ENCODE data around the gene NIBAN1. TPM values are rescaled to one million over a fixed set of nuclear protein-coding genes. Genes with fewer than 3 reads are reported as not detected.

Gene NIBAN1
- total and polyA plus RNA-seq, 2 donors (not counting 3 experiments of a cell fraction or from before 2014, with no cell fraction given) = 0.23 to 2.8 TPM

DNA sequence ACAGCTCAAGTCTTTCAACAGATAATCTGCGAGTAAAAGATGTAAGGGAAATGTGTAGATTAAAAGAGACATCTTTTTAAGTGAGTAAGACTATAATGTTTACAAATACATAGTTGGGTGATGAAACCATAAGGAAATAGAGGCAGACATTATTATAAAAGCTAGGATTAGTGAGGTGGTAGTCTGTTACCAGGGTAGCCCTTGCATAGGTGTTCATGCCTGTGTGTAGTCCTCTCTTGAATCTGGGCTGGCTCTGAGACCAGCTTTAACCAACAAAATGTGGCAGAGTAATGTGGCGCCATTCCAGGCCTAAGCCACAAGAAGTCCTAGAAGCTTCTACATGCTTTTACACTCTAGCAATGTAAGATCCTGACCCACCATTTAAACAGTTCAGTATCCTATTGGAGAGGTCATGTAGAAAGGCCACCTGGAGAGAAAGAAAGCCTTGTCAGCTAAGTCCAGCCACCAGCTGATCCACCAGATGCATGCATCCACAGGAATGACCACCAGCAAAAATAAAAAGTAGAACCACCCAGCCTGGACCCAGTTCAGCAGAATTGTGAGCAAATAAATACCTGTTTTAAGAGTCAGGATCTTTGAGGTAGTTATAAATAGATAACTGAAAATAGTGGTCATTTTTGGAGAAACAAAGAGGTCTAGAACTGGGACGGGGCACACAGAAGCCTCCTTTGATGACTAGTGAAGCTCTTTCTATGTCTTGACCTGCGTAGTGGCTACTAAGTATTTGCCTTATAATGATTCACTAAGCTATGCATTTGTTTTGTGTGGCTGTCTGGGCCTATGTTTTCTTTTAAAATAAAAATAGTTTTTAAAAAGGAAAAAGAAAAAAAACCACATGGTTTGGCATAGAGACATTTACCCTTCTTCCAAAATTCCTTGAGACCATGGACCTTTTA, 8.1 kb downstream of the NIBAN1 start:
- Histone ChIP-seq H3K9me1 (replicated peaks; ENCODE audit: control insufficient read depth, extremely low read depth, insufficient read depth, low read length) (no peaks in the 10 kb centered on the region), H3K4me3 (replicated peaks in 1 of 3; ENCODE audit: insufficient read depth in 1 of 3, low read depth in 1 of 3, low read length in 3 of 3) (no peak overlapping the region), H4K20me1 (replicated peaks; ENCODE audit: control insufficient read depth, extremely low read depth, insufficient read depth, low read length) (no peaks in the 10 kb centered on the region), H3K36me3 (ENCODE audit: control insufficient read depth in 2 of 2, extremely low read depth in 1 of 2, insufficient read depth in 2 of 2, low read length in 2 of 2) (no peaks in the 10 kb centered on the region), H3K9ac (replicated peaks; ENCODE audit: extremely low read depth, insufficient read depth, low read length) (no peak overlapping the region), H2AFZ (ENCODE audit: low read depth, low read length) (no peak overlapping the region), H3K4me2 (ENCODE audit: insufficient read depth, low read length) (no peak overlapping the region), H3K4me1 (ENCODE audit: control insufficient read depth, extremely low read depth, insufficient read depth, low read length) (no peaks in the 10 kb centered on the region), H3K9me3 (replicated peaks; ENCODE audit: control insufficient read depth, insufficient read depth, low read length) (no peaks in the 10 kb centered on the region), H3K27me3 (ENCODE audit: control insufficient read depth in 2 of 2, insufficient read depth in 2 of 2, low read length in 2 of 2) (peaks cover 0 to 2% of the 10 kb centered on the region in 2 experiments), H3K79me2 (ENCODE audit: control insufficient read depth, insufficient read depth, low read length) (no peaks in the 10 kb centered on the region), H3K27ac (ENCODE audit: insufficient read depth, low read depth, low read length) (no peak overlapping the region)
- no peak for TF ChIP-seq JUN (IDR thresholded peaks at IDR 0.05; ENCODE audit: borderline replicate concordance, insufficient read depth, insufficient read length, low read depth)
- TF ChIP-seq, protein P1, sequence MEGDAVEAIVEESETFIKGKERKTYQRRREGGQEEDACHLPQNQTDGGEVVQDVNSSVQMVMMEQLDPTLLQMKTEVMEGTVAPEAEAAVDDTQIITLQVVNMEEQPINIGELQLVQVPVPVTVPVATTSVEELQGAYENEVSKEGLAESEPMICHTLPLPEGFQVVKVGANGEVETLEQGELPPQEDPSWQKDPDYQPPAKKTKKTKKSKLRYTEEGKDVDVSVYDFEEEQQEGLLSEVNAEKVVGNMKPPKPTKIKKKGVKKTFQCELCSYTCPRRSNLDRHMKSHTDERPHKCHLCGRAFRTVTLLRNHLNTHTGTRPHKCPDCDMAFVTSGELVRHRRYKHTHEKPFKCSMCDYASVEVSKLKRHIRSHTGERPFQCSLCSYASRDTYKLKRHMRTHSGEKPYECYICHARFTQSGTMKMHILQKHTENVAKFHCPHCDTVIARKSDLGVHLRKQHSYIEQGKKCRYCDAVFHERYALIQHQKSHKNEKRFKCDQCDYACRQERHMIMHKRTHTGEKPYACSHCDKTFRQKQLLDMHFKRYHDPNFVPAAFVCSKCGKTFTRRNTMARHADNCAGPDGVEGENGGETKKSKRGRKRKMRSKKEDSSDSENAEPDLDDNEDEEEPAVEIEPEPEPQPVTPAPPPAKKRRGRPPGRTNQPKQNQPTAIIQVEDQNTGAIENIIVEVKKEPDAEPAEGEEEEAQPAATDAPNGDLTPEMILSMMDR (IDR thresholded peaks at IDR 0.05; ENCODE audit: extremely low read depth in 1 of 2, insufficient read depth in 1 of 2, low read depth in 1 of 2, low read length in 2 of 2) = no peak
- TF ChIP-seq MYC (IDR thresholded peaks at IDR 0.05; ENCODE audit: low read depth, low read length) = no peak
- TF ChIP-seq, protein P2, sequence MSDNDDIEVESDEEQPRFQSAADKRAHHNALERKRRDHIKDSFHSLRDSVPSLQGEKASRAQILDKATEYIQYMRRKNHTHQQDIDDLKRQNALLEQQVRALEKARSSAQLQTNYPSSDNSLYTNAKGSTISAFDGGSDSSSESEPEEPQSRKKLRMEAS (IDR thresholded peaks at IDR 0.05; ENCODE audit: insufficient read depth, insufficient read length) = no peak
- TF ChIP-seq FOS (IDR thresholded peaks at IDR 0.05; ENCODE audit: borderline replicate concordance, insufficient read depth, low read length) = no peak
- no peak for TF ChIP-seq GATA2 (IDR thresholded peaks at IDR 0.05; ENCODE audit: insufficient read depth, insufficient read length, low read depth, low read length)
- TF ChIP-seq POLR2AphosphoS5 (IDR thresholded peaks at IDR 0.05; ENCODE audit: insufficient read depth, low read depth, low read length) = no peak
- TF ChIP-seq EZH2 (IDR thresholded peaks at IDR 0.05; ENCODE audit: borderline replicate concordance, low read depth, low read length, severe bottlenecking) = no peak
- TF ChIP-seq POLR2A (IDR thresholded peaks at IDR 0.05; ENCODE audit: low read depth, low read length) = no peak
- no peak for FAIRE-seq
- no TSS peak for BruUV-seq (replicated peaks)
- intact Hi-C loops (cut with micrococcal nuclease) (no loop called here), dilution Hi-C loops (cut with MboI; ENCODE audit: extremely low pct_ligation_motif_present, low sequenced_read_pairs) (no loop called here)
- ChIA-PET CTCF (interaction anchor here (0.9 to 1.6 kb wide), 3 partner anchors 11 to 161 kb away, joined by 3 to 5 read pairs (median 4); no protein-coding TSS in a partner anchor), POLR2A (no interaction called here)
- DNase-seq (ENCODE audit: low read depth, low spot score) = no peak

Data from endothelial cell of umbilical vein (primary cell).